Upper lobe of left lung (tissue), 6 donors: Measurements from ENCODE around the gene BAD. TPM values are rescaled to one million over a fixed set of nuclear protein-coding genes. Genes with fewer than 3 reads are reported as not detected.

Experiments
- ATAC-seq, 2 donors: fragments of 200-7000 bp; cut with Tn5 transposase; one replicate each; pipeline ENCODE4 v1.9.1; 2022; ENCODE audit warnings: mild to moderate bottlenecking in 2 of 2, moderate library complexity in 2 of 2; ENCODE audit not compliant: low FRiP score in 2 of 2
- DNase-seq, 2 donors: peaks; one replicate each; pipeline ENCODE4 v3.0.0-alpha.2; 2019 to 2020
- H3K27ac ChIP-seq, 4 donors: fragments of 200-600 bp; sonication (generic); one replicate each; pipeline ENCODE4 v1.5.1; 2016 to 2019
- H3K27me3 ChIP-seq, 4 donors: fragments of 200-600 bp; sonication (generic); one replicate each; pipeline ENCODE4 v1.5.1; 2017 to 2019
- H3K36me3 ChIP-seq, 4 donors: fragments of 200-600 bp; sonication (generic); one replicate each; pipeline ENCODE4 v1.5.1; 2016 to 2019
- H3K4me1 ChIP-seq, 4 donors: fragments of 200-600 bp; sonication (generic); one replicate each; pipeline ENCODE4 v1.5.1; 2018 to 2019
- H3K4me3 ChIP-seq, 4 donors: fragments of 200-600 bp; sonication (generic); one replicate each; pipeline ENCODE4 v1.5.1; 2017 to 2019; ENCODE audit warnings: mild to moderate bottlenecking in 2 of 4, moderate library complexity in 1 of 4
- H3K9me3 ChIP-seq, 4 donors: fragments of 200-600 bp; sonication (generic); one replicate each; pipeline ENCODE4 v1.5.1; 2018 to 2019
- EP300 ChIP-seq, 4 donors: sonication (generic); formaldehyde crosslinking; IDR thresholded peaks; one replicate each; pipeline ENCODE4 v1.5.1; 2017; ENCODE audit warnings: antibody characterized with exemption in 4 of 4, control low read depth in 2 of 4
- POLR2A ChIP-seq, 4 donors: fragments of 450-650 bp; IDR thresholded peaks; one replicate each; pipeline ENCODE4 v1.5.1; 2016 to 2017; ENCODE audit warnings: antibody characterized with exemption in 4 of 4, mild to moderate bottlenecking in 2 of 4
- POLR2AphosphoS5 ChIP-seq, 2 donors: sonication (generic); formaldehyde crosslinking; IDR thresholded peaks; one replicate each; pipeline ENCODE4 v1.5.1; 2017; ENCODE audit warnings: antibody characterized with exemption in 2 of 2
- WGBS, 2 donors: methylation state at CpG; one replicate each; pipeline ENCODE4 v1.1.5; 2017 to 2018; 5-methylcytosine and 5-hydroxymethylcytosine counted together
- total RNA-seq, 6 donors: library from RNA; depleted of rRNA in 4 of 6; stranded (reverse); fragments of >200 nt in 4 of 6; gene quantifications; one replicate each; pipeline versions ENCODE4 v1.1.0 to v1.2.1, GENCODE V29; 2016 to 2021
- TF ChIP-seq, protein P1 (sequence below), 6 experiments: fragments of 450-650 bp in 4 of 6; fragments of 200-600 bp in 2 of 6; sonication (generic) in 2 of 6; IDR thresholded peaks; one replicate each; pipeline ENCODE4 v1.5.1; 2016 to 2019; ENCODE audit warnings: antibody characterized with exemption in 6 of 6
- donor health status: DM: no; HTN: no; CAD: no; lungs with moderate emphysema.
- donor health status: DM: no; HTN: yes; CAD: no; lungs with severe emphysema.

Gene BAD
- total RNA-seq, 6 donors from 2014 or later = 59.7 to 150 (median 80.1) TPM

DNA sequence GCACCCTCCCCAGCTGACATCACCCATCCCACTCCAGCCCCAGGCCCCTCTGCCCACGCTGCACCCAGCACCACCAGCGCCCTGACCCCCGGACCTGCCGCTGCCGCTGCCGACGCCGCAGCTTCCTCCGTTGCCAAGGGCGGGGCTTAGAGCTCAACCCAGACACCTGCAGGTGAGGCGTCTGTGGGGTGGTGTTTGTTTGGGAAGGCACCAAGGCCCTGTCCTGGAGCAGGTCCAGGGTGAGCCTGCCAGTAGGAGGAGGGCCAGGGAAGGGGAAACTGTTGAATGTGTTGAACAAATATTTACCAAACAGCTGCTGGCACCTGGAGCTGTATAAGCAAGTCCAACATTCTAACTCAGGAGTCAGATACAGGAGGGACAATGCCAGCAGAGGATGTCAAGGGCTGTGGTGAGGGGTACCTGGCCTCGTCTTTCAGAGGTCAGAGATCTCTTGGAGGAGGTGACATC is 46.9 kb downstream of the BAD start:
- DNase-seq = peak; percentile 78 to 87
- H3K27me3 ChIP-seq = no peaks in the 10 kb centered on the region
- no peak overlapping the region for H3K4me3 ChIP-seq
- no peaks in the 10 kb centered on the region for H3K9me3 ChIP-seq
- H3K36me3 ChIP-seq = peaks cover 0 to 19% (median 7%) of the 10 kb centered on the region in 4 donors
- 56 to 82% methylated on average over 12 of the region's 12 CpGs for WGBS, 2 donors
- peaks cover 54 to 76% (median 57%) of the 10 kb centered on the region in 4 donors for H3K4me1 ChIP-seq
- TF ChIP-seq POLR2A (IDR thresholded peaks at IDR 0.05) = peak in 1 of 4 donors; percentile 33
- TF ChIP-seq POLR2AphosphoS5 (IDR thresholded peaks at IDR 0.05) = peak; percentile 18 to 40
- TF ChIP-seq, protein P1, sequence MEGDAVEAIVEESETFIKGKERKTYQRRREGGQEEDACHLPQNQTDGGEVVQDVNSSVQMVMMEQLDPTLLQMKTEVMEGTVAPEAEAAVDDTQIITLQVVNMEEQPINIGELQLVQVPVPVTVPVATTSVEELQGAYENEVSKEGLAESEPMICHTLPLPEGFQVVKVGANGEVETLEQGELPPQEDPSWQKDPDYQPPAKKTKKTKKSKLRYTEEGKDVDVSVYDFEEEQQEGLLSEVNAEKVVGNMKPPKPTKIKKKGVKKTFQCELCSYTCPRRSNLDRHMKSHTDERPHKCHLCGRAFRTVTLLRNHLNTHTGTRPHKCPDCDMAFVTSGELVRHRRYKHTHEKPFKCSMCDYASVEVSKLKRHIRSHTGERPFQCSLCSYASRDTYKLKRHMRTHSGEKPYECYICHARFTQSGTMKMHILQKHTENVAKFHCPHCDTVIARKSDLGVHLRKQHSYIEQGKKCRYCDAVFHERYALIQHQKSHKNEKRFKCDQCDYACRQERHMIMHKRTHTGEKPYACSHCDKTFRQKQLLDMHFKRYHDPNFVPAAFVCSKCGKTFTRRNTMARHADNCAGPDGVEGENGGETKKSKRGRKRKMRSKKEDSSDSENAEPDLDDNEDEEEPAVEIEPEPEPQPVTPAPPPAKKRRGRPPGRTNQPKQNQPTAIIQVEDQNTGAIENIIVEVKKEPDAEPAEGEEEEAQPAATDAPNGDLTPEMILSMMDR (IDR thresholded peaks at IDR 0.05) = no peak
- TF ChIP-seq EP300 (IDR thresholded peaks at IDR 0.05) = no peak
- peak overlapping the region; percentile 74 to 99 (median 96) for H3K27ac ChIP-seq
- ATAC-seq = no peak

DNA sequence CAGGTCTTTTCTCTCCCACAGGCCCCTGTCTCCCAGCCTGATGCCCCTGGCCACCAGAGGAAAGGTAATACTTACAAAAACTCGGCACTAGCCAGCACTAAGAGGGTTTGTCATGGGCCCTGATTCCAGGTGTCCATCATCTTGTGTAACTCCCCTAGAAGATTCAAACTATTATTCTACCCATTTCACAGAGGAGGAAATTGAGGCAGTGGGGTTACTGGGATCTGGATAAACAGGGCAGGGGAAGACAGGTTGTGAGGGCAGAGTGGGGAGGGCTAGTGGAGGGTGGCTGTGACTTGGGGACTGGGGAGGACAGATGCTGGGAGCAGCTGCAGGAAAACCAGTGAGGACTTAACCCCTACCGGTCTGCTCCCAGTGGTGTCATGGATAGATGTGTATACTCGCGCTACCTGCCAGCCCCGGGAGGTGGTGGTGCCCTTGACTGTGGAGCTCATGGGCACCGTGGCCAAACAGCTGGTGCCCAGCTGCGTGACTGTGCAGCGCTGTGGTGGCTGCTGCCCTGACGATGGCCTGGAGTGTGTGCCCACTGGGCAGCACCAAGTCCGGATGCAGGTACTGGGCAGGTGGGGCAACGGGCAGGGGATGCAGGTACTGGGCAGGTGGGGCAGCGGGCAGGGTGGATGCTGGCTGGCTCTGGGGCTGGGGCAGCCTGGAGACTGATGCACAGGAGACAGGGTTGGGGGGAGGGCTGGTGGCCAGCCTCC is 48.9 kb downstream of the BAD start:
- no peak for ATAC-seq
- Histone ChIP-seq H3K27ac (peak overlapping the region; percentile 28 to 91 (median 78)), H3K4me3 (peak overlapping the region; percentile 66 to 94 (median 84)), H3K4me1 (peaks cover 56 to 84% (median 64%) of the 10 kb centered on the region in 4 donors), H3K27me3 (no peaks in the 10 kb centered on the region), H3K9me3 (no peaks in the 10 kb centered on the region), H3K36me3 (peaks cover 0 to 19% (median 7%) of the 10 kb centered on the region in 4 donors)
- no peak for TF ChIP-seq POLR2AphosphoS5 (IDR thresholded peaks at IDR 0.05)
- TF ChIP-seq, protein P1 (IDR thresholded peaks at IDR 0.05) = no peak
- no peak for TF ChIP-seq EP300 (IDR thresholded peaks at IDR 0.05)
- TF ChIP-seq POLR2A (IDR thresholded peaks at IDR 0.05) = no peak
- peak in 1 of 2 donors; percentile 65 for DNase-seq
- 85 to 94% methylated on average over 6 to 12 of the region's 12 CpGs for WGBS, 2 donors

DNA sequence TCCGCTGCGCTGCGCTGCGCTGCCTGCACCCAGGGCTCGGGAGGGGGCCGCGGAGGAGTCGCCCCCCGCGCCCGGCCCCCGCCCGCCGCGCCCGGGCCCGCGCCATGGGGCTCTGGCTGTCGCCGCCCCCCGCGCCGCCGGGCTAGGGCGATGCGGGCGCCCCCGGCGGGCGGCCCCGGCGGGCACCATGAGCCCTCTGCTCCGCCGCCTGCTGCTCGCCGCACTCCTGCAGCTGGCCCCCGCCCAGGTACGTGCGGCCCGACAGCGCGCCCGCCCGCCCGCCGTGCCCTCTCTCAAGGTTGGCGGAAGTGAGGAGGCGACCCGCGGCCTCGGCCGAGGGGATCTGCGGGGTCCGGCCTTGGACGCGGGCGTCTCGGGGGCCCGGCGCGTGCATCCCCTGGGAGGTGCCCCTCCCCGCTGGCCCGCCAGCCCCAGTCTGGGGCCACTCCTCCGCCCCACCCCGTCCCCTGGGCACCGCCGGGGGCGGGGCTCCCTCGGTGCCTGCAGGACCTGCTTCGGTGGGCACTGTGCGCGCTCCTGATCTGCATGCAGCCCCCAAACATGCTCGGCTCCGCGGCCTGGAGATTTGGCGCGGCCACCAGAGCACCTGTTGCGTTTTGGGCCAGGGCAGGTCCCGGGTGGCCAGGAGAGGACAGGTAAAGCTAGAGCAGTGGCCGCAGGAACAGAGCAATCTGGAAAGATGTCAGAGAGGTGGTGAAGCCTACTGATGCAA is 49.7 kb downstream of the BAD start:
- ATAC-seq (peak in 1 of 2 donors; percentile 32), DNase-seq (peak; percentile 68 to 92)
- peaks cover 52 to 79% (median 59%) of the 10 kb centered on the region in 4 donors for H3K4me1 ChIP-seq
- H3K4me3 ChIP-seq = peak overlapping the region; percentile 66 to 94 (median 84)
- TF ChIP-seq, protein P1 (IDR thresholded peaks at IDR 0.05) = peak in 3 of 6 experiments; percentile 7 to 55 (median 20)
- peak in 1 of 2 donors; percentile 53 for TF ChIP-seq POLR2AphosphoS5 (IDR thresholded peaks at IDR 0.05)
- peak in 1 of 4 donors; percentile 69 for TF ChIP-seq POLR2A (IDR thresholded peaks at IDR 0.05)
- TF ChIP-seq EP300 (IDR thresholded peaks at IDR 0.05) = no peak
- H3K9me3 ChIP-seq = no peaks in the 10 kb centered on the region
- H3K36me3 ChIP-seq = peaks cover 0 to 19% (median 7%) of the 10 kb centered on the region in 4 donors
- H3K27ac ChIP-seq = peak overlapping the region; percentile 69 to 91 (median 78)
- 7 to 38% methylated on average over 3 to 12 of the region's 80 CpGs for WGBS, 2 donors
- no peaks in the 10 kb centered on the region for H3K27me3 ChIP-seq

DNA sequence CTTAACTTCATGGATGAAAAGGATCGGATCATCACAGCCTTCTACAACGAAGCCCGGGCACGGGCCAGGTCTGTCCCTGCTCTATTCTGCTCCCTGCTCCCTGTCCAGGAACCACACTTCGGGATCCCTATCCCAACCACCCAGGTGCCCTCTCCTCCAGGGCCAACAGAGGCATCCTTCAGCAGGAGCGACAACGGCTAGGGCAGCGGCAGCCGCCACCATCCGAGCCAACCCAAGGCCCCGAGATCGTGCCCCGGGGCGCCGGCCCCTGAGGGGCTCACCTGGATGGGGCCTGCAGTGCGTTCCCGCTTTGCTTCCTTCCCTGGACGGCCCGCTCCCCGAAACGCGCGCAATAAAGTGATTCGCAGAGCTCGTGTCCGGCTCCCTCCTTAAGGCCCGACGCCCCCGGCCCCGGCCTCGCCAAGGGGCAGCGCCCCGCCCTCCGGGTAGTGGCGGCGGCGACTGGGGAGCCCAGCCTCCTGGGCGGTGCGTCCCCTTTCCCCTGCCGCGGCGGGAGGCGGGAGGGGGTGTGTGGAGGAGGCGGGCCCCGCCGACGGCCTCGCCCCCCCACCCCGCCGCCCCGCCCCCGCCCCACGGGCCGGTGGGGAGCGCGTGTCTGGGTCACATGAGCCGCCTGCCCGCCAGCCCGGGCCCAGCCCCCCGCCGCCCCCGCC is 50.4 kb downstream of the BAD start, which contains the start of gene VEGFB:
Gene VEGFB, plus strand, starts transcription at position 672 of the 674 bp plus-strand sequence. CDS start 250 bp downstream, outside the sequence.
- Histone ChIP-seq H3K36me3 (peaks cover 0 to 19% (median 7%) of the 10 kb centered on the region in 4 donors), H3K27ac (peak within 1 kb of the TSS; percentile 69 to 91 (median 82)), H3K9me3 (no peaks in the 10 kb centered on the region), H3K27me3 (no peaks in the 10 kb centered on the region), H3K4me1 (peaks cover 52 to 80% (median 62%) of the 10 kb centered on the region in 4 donors), H3K4me3 (peak within 1 kb of the TSS; percentile 66 to 94 (median 84))
- ATAC-seq (peak in 1 of 2 donors; percentile 83), DNase-seq (peak; percentile 84 to 95)
- WGBS, 2 donors = 10 to 40% methylated on average over 5 to 17 of the region's 62 CpGs
- no peak for TF ChIP-seq EP300 (IDR thresholded peaks at IDR 0.05)
- TF ChIP-seq POLR2AphosphoS5 (IDR thresholded peaks at IDR 0.05) = peak in 1 of 2 donors; percentile 64
- TF ChIP-seq, protein P1 (IDR thresholded peaks at IDR 0.05) = peak in 2 of 6 experiments; percentile 6 to 8
- TF ChIP-seq POLR2A (IDR thresholded peaks at IDR 0.05) = peak in 2 of 4 donors; percentile 34 to 51
